ENCODE measurements around the gene KCNIP1.

GRCh38 chr5:170518277-170518676, 14.5 kb downstream of the KCNIP1 start:
- TF ChIP-seq EZH2 (IDR thresholded peaks at IDR 0.05) (no peak), POLR2AphosphoS5 (IDR thresholded peaks at IDR 0.05; ENCODE audit: borderline replicate concordance, low read depth, low read length) (no peak)
